ENCODE results near the gene KCNQ1. TPM values are rescaled to one million over a fixed set of nuclear protein-coding genes. Genes with fewer than 3 reads are reported as not detected.

The KCNQ1 gene
- total RNA-seq, 2 experiments from 2014 or later = 20.4 to 26.0 TPM

- CTCF ChIA-PET = no interaction called here
- H3K36me3 Mint-ChIP-seq (ENCODE audit: low read depth) = no peaks in the 10 kb centered on the region
- POLR2A ChIA-PET = no interaction called here
- DNase-seq (peak; percentile 18), ATAC-seq (no peak)
- H3K27ac Mint-ChIP-seq = no peak overlapping the region
- no peaks in the 10 kb centered on the region for H3K9me3 Mint-ChIP-seq (ENCODE audit: insufficient read depth)
- H3K4me1 Mint-ChIP-seq (ENCODE audit: low read depth) = peaks cover 13% of the 10 kb centered on the region
- peaks cover 13% of the 10 kb centered on the region for H3K27me3 Mint-ChIP-seq (ENCODE audit: low read depth)
- H3K4me3 Mint-ChIP-seq = no peak overlapping the region
Observed at GRCh38 chr11:2769409-2770095, 324.7 kb downstream of the KCNQ1 start.

GRCh38 chr11:2770096-2770751 lies 325.4 kb downstream of the KCNQ1 start:
- H3K27ac Mint-ChIP-seq = no peak overlapping the region
- H3K4me3 Mint-ChIP-seq = no peak overlapping the region
- H3K4me1 Mint-ChIP-seq (ENCODE audit: low read depth) = peaks cover 19% of the 10 kb centered on the region
- H3K27me3 Mint-ChIP-seq (ENCODE audit: low read depth) = peaks cover 13% of the 10 kb centered on the region
- ChIA-PET POLR2A (no interaction called here), CTCF (no interaction called here)
- H3K9me3 Mint-ChIP-seq (ENCODE audit: insufficient read depth) = no peaks in the 10 kb centered on the region
- DNase-seq = peak; percentile 19
- H3K36me3 Mint-ChIP-seq (ENCODE audit: low read depth) = no peaks in the 10 kb centered on the region
- ATAC-seq = no peak

- H3K27ac Mint-ChIP-seq = no peak overlapping the region
- no peaks in the 10 kb centered on the region for H3K9me3 Mint-ChIP-seq (ENCODE audit: insufficient read depth)
- CTCF ChIA-PET = no interaction called here
- no peak overlapping the region for H3K4me3 Mint-ChIP-seq
- peaks cover 23% of the 10 kb centered on the region for H3K4me1 Mint-ChIP-seq (ENCODE audit: low read depth)
- no peak for ATAC-seq
- POLR2A ChIA-PET = no interaction called here
- H3K27me3 Mint-ChIP-seq (ENCODE audit: low read depth) = peaks cover 12% of the 10 kb centered on the region
- no peak for DNase-seq
- no peaks in the 10 kb centered on the region for H3K36me3 Mint-ChIP-seq (ENCODE audit: low read depth)
Observed at GRCh38 chr11:2770761-2771301, 326.0 kb downstream of the KCNQ1 start.

- H3K4me3 Mint-ChIP-seq = no peak overlapping the region
- CTCF ChIA-PET = no interaction called here
- peaks cover 23% of the 10 kb centered on the region for H3K4me1 Mint-ChIP-seq (ENCODE audit: low read depth)
- DNase-seq (peak; percentile 13), ATAC-seq (no peak)
- H3K27ac Mint-ChIP-seq = no peak overlapping the region
- POLR2A ChIA-PET = no interaction called here
- H3K9me3 Mint-ChIP-seq (ENCODE audit: insufficient read depth) = no peaks in the 10 kb centered on the region
- H3K27me3 Mint-ChIP-seq (ENCODE audit: low read depth) = peaks cover 12% of the 10 kb centered on the region
- H3K36me3 Mint-ChIP-seq (ENCODE audit: low read depth) = no peaks in the 10 kb centered on the region
Observed at GRCh38 chr11:2771758-2772466, 327.1 kb downstream of the KCNQ1 start.

- peak; percentile 54 for ATAC-seq
- DNase-seq = peak; percentile 51
- ChIA-PET CTCF (no interaction called here), POLR2A (no interaction called here)
- H3K4me3 Mint-ChIP-seq = no peak overlapping the region
- H3K27ac Mint-ChIP-seq = no peak overlapping the region
- peaks cover 12% of the 10 kb centered on the region for H3K27me3 Mint-ChIP-seq (ENCODE audit: low read depth)
- peaks cover 23% of the 10 kb centered on the region for H3K4me1 Mint-ChIP-seq (ENCODE audit: low read depth)
- no peaks in the 10 kb centered on the region for H3K9me3 Mint-ChIP-seq (ENCODE audit: insufficient read depth)
- H3K36me3 Mint-ChIP-seq (ENCODE audit: low read depth) = no peaks in the 10 kb centered on the region
Observed at GRCh38 chr11:2772544-2773031, 327.8 kb downstream of the KCNQ1 start.

- peaks cover 12% of the 10 kb centered on the region for H3K27me3 Mint-ChIP-seq (ENCODE audit: low read depth)
- CTCF ChIA-PET = no interaction called here
- DNase-seq (peak; percentile 7), ATAC-seq (no peak)
- H3K4me3 Mint-ChIP-seq = no peak overlapping the region
- POLR2A ChIA-PET = interaction anchor here (0.5 kb wide), 1 partner anchor 103 kb away, joined by 3 read pairs; no protein-coding TSS in a partner anchor
- peaks cover 23% of the 10 kb centered on the region for H3K4me1 Mint-ChIP-seq (ENCODE audit: low read depth)
- no peaks in the 10 kb centered on the region for H3K9me3 Mint-ChIP-seq (ENCODE audit: insufficient read depth)
- H3K27ac Mint-ChIP-seq = no peak overlapping the region
- no peaks in the 10 kb centered on the region for H3K36me3 Mint-ChIP-seq (ENCODE audit: low read depth)
Observed at GRCh38 chr11:2774173-2775082, 329.6 kb downstream of the KCNQ1 start.

GRCh38 chr11:2775083-2775625 lies 330.3 kb downstream of the KCNQ1 start:
- Mint-ChIP-seq H3K27ac (no peak overlapping the region), H3K9me3 (ENCODE audit: insufficient read depth) (no peaks in the 10 kb centered on the region), H3K36me3 (ENCODE audit: low read depth) (no peaks in the 10 kb centered on the region), H3K4me1 (ENCODE audit: low read depth) (peaks cover 23% of the 10 kb centered on the region), H3K27me3 (ENCODE audit: low read depth) (peaks cover 12% of the 10 kb centered on the region), H3K4me3 (no peak overlapping the region)
- peak; percentile 57 for DNase-seq
- ATAC-seq = peak; percentile 71
- ChIA-PET CTCF (no interaction called here), POLR2A (no interaction called here)

GRCh38 chr11:2775626-2776350 lies 331.0 kb downstream of the KCNQ1 start:
- Mint-ChIP-seq H3K4me1 (ENCODE audit: low read depth) (peaks cover 23% of the 10 kb centered on the region), H3K27ac (no peak overlapping the region), H3K27me3 (ENCODE audit: low read depth) (peaks cover 12% of the 10 kb centered on the region), H3K4me3 (no peak overlapping the region), H3K36me3 (ENCODE audit: low read depth) (no peaks in the 10 kb centered on the region), H3K9me3 (ENCODE audit: insufficient read depth) (no peaks in the 10 kb centered on the region)
- ChIA-PET POLR2A (no interaction called here), CTCF (no interaction called here)
- ATAC-seq (no peak), DNase-seq (peak; percentile 12)

GRCh38 chr11:2776351-2777061 lies 331.7 kb downstream of the KCNQ1 start:
- CTCF ChIA-PET = no interaction called here
- POLR2A ChIA-PET = no interaction called here
- no peaks in the 10 kb centered on the region for H3K9me3 Mint-ChIP-seq (ENCODE audit: insufficient read depth)
- H3K4me1 Mint-ChIP-seq (ENCODE audit: low read depth) = peaks cover 23% of the 10 kb centered on the region
- peaks cover 12% of the 10 kb centered on the region for H3K27me3 Mint-ChIP-seq (ENCODE audit: low read depth)
- H3K27ac Mint-ChIP-seq = no peak overlapping the region
- peak; percentile 20 for DNase-seq
- H3K4me3 Mint-ChIP-seq = no peak overlapping the region
- no peaks in the 10 kb centered on the region for H3K36me3 Mint-ChIP-seq (ENCODE audit: low read depth)
- ATAC-seq = no peak

- peaks cover 20% of the 10 kb centered on the region for H3K4me1 Mint-ChIP-seq (ENCODE audit: low read depth)
- H3K27me3 Mint-ChIP-seq (ENCODE audit: low read depth) = peaks cover 12% of the 10 kb centered on the region
- ATAC-seq (no peak), DNase-seq (no peak)
- ChIA-PET POLR2A (no interaction called here), CTCF (no interaction called here)
- H3K9me3 Mint-ChIP-seq (ENCODE audit: insufficient read depth) = no peaks in the 10 kb centered on the region
- H3K27ac Mint-ChIP-seq = no peak overlapping the region
- H3K4me3 Mint-ChIP-seq = no peak overlapping the region
- no peaks in the 10 kb centered on the region for H3K36me3 Mint-ChIP-seq (ENCODE audit: low read depth)
Observed at GRCh38 chr11:2777386-2777785, 332.6 kb downstream of the KCNQ1 start.
